GM18868 (cell line): ENCODE results near the gene LGI2.

ENCODE experiments used
- ATAC-seq: cut with Tn5 transposase; IDR thresholded peaks from one replicate; pipeline ENCODE4 v1.9.1; 2021; ENCODE audit warnings: mild to moderate bottlenecking, moderate library complexity; ENCODE audit not compliant: unreplicated experiment

LGI2 gene

DNA sequence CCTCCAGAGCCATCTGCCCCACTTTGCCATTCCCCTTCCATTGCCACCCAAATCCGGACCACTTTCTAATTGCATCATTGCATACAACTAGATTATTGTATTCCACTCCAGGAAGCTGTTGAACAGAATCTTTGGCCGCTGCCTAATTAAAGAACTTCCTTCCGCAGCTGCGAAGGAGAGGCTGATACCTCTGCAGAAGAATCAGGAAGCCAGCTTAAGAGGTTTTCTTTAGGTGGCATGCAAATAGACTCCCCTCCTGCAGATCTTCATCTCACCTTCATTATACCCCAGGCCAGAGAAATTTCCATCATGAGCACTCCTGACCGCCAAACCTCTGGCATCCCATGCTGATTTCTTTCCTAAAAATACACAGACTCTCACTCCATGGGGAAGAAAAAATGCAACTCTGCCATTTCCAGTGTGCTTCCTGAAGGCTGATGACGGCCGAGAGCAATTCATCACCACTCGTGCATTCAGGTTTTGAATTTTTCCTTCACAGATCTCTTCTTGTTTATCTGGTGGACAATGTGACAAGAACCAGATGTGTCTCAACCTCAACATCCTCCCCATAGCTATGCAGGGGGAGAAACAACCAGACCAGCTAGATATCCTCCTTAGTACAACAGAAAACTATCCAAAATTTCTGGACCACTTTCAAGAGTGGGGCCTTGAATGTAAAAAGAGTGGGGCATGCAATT is 31.2 kb downstream of the LGI2 start:
- no peak for ATAC-seq

DNA sequence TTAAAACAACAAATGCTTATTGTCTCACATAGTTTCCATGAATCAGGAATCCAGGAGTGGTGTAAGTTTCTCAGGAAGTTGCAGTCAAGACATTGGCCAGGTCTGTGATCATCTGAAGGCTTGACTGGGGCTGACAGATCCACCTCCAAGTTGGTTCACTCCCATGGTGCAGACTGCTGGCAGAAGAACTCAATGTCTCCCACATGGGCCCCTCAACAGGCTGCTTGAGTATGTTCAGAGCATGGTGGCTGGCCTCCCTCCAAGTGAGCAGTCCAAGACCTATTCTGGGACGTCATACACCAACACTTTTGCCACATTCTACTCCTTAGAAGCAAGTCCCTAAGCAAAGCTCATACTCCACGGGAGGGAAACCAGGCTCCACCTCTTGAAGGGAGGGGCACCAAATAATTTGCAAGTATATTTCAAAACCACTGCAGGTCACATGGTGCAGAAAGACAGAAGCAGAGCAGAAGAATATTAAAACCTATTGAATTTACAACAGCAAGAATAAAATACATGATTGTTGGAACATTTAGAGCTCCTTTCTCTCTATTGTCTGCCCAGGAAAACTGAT is 35.3 kb downstream of the LGI2 start:
- ATAC-seq = no peak

DNA sequence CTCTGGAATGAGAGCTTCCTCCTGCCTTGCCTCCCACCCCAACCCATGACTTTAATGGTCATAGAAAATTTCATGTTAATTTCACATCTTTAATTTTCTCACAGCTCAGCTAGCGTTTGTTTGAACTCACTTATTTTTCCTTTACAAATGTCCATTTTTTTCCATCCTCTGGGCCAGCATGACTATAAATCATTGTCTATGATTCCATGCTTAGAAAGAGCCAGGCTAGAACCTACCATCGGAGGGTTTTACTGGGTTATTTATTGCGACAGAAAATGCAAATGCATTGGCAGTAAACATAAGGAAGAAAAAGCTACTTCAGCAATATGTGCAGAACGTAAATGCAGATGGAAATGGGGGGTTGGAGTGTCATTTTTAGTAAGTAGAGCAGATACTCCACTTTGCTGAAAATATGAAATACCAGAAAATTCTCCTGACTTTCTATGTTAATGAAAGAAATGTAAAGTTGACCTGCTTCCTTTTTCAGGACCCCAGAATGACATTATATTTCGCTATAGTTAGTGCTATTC is 37.1 kb downstream of the LGI2 start:
- no peak for ATAC-seq

GRCh38 chr4:24992968-24993367 is 37.8 kb downstream of the LGI2 start:
- ATAC-seq = no peak

DNA sequence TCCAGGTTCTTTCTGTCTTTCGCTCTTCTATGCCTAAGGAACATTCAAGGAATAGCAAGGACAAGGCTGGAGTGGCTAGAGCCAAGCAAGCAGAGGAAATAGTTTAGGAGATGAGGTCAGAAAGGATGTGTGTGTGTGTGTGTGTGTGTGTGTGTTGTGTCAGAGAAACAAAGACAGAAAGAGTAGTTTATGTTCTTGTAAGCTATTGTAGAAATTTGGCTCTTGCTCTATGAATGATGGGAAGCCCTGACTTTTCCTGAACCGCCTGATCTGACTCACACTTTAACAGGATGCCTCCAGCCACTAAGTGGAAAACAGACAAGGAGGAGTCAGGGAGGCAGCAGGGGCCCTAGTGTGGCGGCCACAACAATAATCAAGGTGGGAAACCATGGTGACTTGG is 39.7 kb downstream of the LGI2 start:
- ATAC-seq = no peak

DNA sequence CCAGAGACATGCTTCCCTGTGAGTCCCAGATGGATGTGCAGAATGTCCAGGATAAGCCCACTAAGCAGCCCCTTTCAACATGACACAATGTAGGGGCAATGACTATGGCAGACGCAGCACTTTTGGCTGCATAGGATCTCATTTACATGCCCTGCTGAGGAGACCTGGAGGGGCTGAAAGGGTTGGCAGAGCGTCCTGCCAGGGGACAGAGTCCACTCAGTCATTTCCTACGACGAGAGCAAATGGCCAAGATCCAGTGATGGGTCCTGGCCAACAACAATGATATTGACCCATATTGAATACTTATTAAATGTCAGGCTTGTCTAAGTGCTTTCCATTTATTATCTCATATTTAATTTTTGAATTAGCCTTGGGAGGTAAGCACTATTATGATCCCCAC is 41.4 kb downstream of the LGI2 start:
- no peak for ATAC-seq

DNA sequence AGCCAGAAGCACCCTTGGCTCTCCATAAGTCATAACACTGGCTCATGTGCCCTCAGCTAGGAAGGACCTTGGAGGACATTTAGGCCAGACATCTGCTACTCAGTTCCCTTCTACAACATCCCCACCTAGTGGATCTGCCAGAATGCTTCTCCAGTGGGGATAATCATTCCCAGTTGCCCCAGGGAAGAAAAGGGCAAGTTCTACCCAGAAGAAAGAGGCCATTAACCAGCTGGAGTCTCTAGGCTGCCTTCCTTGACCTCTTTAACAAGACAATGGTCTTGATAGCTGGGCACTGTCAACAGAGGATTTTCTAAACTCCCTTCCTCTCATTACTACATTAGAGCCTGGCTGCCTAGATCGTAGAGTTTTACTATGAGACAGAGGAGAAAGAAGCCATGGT is 42.0 kb downstream of the LGI2 start:
- no peak for ATAC-seq

GRCh38 chr4:24984602-24985532 is 45.9 kb downstream of the LGI2 start:
- ATAC-seq = no peak

DNA sequence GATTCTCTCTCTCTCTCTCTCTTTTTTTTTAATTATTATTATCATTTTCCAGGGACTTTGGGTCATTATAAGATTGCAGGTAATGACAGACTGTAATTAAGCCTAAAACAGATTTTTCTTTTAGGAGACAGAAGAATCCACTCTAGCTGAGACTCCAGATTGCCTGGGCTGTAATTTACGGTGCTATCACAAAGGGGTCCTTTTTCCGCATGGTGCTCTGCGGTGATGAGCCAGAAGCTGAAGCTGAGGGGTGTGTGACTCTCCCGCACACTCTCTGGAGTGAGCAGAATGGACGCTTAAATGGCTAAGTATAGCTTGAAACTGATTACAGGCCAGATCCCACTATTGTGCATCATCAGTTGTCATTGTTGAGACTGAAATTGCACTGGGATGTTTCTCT is 50.0 kb downstream of the LGI2 start:
- no peak for ATAC-seq

DNA sequence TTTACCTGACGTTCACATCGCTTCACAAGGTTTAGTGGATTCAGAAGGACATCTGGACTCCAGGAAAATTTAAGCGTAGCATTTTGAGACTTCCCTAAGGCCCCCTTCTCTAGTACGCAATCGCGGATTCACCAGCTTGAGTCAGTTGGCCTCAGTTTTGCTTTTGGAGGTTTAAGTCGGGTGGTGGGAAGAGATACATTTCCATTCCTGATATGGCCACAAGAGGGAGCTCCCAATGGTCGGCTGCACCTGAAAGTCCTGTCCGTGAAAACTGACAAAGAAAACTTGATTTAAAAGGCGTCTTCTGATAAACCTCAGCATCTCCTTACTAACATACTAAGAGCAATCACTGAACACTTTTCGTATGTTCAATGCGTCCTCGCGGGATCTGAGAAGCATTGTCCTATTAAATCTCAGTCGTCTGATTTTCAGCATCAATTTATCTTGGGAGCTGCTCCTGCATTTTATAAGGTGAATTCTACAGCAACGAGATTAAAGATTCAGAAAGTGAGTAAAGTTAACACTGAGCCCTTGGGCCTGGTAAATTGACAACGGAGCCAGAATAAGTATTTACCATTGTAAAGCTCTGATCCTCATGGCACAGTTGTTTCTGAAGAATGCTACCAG is 50.6 kb downstream of the LGI2 start:
- peak; percentile 60 for ATAC-seq

DNA sequence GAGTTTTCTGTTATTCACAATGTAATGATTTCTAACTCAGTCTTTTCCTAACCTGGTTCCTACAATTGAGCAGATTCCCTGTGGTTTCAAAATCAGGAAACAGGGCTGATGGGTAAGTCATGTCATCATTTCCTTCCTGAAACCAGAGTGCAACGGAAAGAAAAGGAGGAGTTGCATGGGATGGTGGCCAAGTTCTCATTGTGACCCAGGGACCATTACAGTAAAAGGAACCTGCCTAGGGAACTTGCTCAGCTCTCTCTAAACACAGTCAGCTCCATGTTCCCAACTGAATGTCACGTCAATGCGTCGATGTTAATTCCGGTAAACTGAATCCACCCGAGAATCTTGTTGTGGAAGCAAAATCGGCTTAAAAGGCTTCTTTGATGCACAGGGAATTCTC is 51.2 kb downstream of the LGI2 start:
- no peak for ATAC-seq

DNA sequence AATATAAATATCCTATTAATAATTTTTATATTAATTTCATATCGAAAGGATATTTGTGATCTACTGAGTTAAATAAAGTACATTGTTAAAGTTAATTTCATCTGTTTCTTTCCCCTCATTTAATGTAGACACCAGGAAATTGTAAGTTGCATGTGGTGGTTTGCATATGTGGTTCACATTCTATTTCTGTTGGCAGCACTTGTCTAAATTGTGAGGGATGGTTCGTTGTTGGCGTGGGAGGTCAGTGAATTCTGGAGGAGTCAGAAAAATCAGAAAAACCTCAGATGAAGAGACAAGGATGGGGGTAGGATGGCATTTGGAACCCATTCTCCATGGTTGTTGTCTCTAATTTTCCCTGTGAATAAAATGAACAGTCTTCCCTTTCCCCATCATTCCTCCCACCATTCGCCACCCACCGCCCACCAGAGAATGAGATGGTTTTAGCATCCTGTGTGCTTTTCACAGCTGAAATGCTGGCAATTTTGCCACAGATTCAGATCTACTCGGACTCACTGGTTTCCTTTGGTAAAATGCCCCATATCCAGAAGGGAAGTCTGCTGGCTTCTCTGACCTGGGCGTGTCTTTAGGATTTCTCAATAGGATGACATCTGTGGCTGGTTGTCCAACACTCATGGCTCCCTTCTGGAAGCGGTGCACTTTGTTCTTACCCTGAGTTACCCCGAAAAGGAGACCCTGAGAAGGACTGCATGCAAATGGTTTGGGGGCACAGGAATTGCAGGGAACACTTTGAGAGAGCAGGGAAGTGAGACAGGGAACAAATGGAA is 52.3 kb downstream of the LGI2 start:
- no peak for ATAC-seq

DNA sequence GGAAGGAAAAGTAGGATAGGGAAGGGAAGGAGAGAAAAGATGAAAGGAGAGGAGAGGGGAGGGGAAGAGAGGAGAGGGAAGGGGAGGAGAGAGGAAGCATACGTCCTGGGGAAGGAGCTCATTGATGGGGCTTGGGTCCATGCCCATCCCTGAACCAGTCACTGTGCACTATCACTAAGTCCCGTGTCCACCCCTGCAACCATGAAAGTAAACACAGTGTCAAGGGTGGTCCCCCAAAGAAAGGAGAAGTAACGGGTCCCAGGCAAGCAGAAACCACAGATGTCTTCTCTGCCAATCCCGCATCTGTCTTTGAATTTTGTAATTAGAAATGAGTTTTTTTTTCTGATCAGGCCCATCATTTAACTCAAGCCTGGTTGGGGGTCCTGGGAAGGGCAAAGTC is 55.2 kb downstream of the LGI2 start:
- ATAC-seq = no peak

DNA sequence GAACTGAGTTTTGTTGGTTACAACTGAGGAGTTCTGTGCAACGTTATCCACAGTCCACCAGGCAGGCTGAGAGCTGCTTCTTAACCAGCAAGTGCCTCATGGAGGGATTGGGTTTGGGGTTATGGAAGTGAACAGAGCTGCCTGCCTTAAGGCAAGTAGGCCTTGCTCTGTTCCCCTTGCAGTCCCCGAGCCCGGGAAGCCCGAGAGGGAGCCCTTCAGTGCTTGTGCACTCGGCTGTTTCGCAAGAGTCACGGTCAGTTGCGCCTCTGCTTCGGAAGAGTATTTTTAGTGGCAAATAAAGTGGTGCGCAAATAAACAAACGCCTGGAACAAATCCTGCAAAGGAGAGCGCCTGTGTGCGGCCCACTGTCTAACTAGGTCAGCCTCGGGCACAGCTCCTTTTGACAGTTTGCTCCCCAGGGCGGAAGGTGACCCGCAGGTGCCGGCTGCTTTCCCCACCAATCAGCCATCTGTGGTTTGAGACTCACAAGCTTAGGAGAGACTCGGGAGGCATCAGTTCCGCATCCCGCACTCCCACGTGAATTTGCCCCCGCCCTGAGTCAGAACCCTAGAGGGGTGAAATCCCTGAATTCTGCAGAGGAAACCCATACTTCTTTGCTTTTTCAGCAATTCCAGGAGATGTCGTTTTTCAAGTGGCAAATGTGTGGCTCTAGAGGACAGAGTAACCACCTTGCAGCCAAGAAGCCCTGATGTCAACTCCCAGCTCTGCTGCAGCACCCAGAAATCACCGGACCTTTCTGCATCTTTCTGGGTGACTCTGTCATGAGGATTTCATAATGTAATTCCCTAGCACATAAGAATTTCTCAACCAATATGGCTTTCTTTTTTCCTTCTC is 56.8 kb downstream of the LGI2 start:
- ATAC-seq = no peak

- no peak for ATAC-seq
Measured at GRCh38 chr4:24973404-24973746, 57.4 kb downstream of the LGI2 start.

GRCh38 chr4:24971192-24971591 is 59.6 kb downstream of the LGI2 start:
- no peak for ATAC-seq

GRCh38 chr4:24970635-24971034 is 60.1 kb downstream of the LGI2 start:
- ATAC-seq = no peak

DNA sequence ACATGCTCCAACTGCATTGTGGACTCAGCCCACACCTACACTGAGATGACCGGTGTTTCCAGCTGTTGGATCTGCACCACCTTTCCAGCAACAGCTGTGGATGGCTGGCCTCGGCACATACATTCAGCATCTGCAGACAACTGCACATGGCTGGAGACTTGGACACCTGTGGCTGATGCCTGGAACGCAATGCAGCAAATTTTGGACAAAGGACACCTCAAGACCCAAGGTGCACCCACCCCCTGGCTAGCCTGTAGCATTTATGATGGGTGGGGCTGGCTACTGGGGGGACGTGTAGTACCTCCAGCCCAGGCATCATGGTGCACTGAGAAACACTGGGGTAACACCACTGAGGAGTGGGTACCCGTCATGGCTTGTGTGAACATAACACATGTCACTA is 60.6 kb downstream of the LGI2 start:
- ATAC-seq = no peak

DNA sequence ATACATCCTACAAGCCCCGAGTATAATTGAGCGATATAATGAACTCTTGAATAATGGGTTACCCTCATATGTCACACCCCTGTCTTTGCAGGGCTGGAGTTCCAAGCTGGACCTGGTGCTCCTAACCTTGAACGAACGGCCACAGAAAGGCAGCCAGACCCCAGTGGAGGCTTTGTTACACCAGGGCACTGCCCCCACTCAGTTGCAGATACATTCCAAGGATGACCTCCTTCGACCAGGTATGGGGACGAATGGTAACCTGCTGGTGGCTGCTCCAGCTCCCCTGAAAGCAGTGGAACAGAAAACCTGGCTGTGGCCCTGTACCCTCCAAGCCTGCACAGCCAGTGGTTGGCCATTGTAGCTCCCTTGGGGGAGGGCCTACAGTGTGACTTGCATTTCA is 61.3 kb downstream of the LGI2 start:
- ATAC-seq = no peak

- ATAC-seq = no peak
Measured at GRCh38 chr4:24968992-24969391, 61.8 kb downstream of the LGI2 start.
